H1 (cell line): ENCODE data around the gene CPXM2. TPM values are rescaled to one million over a fixed set of nuclear protein-coding genes. Genes with fewer than 3 reads are reported as not detected.

ENCODE experiments used
- CTCF ChIA-PET: fragments of 300-600 bp; sonication (Branson Sonifier 250); formaldehyde crosslinking; loops from one replicate; lab custom pipeline; 2021; ENCODE audit not compliant: partially characterized antibody; lab: Charles Lee
- POLR2A ChIA-PET: fragments of 300-600 bp; sonication (Branson Sonifier 250); formaldehyde crosslinking; loops from one replicate; lab custom pipeline; 2021; ENCODE audit warnings: inconsistent platforms; ENCODE audit not compliant: partially characterized antibody; lab: Charles Lee
- DNase-seq, 2 experiments: peaks; one replicate each; pipeline versions ENCODE4 v3.0.0 to v3.0.0-alpha.2; 2010 to 2022; ENCODE audit warnings: low spot score in 2 of 2, low read depth in 1 of 2, mixed read lengths in 1 of 2
- FAIRE-seq: peaks from 2 replicates; lab custom pipeline; 2011; peaks lifted over from hg19 to GRCh38; lab: Jason Lieb, UNC
- H2AFZ ChIP-seq: 2 replicates; pipeline ENCODE4 v1.8.1; 2012; ENCODE audit warnings: low read length, inconsistent platforms
- H2AK5ac ChIP-seq: 2 replicates; pipeline ENCODE4 v1.6.1; 2013; ENCODE audit warnings: low read depth, low read length
- H2BK120ac ChIP-seq: replicated peaks from 2 replicates; pipeline ENCODE3; 2013; ENCODE audit warnings: low read depth, low read length, inconsistent platforms
- H2BK12ac ChIP-seq: 2 replicates; pipeline ENCODE4 v1.6.1; 2013; ENCODE audit warnings: low read depth, low read length
- H2BK15ac ChIP-seq: 2 replicates; pipeline ENCODE4 v1.6.1; 2013; ENCODE audit warnings: low read length
- H2BK20ac ChIP-seq: 2 replicates; pipeline ENCODE4 v1.6.1; 2013; ENCODE audit warnings: low read length
- H2BK5ac ChIP-seq: 2 replicates; pipeline ENCODE4 v1.6.1; 2013; ENCODE audit warnings: low read depth, low read length
- H3K14ac ChIP-seq: 2 replicates; pipeline ENCODE4 v1.6.1; 2013; ENCODE audit warnings: inconsistent platforms; ENCODE audit not compliant: insufficient read length
- H3K18ac ChIP-seq: 2 replicates; pipeline ENCODE4 v1.6.1; 2013; ENCODE audit warnings: low read length; ENCODE audit errors: extremely low read depth
- H3K23ac ChIP-seq: 2 replicates; pipeline ENCODE4 v1.6.1; 2013; ENCODE audit warnings: inconsistent platforms; ENCODE audit not compliant: insufficient read length
- H3K23me2 ChIP-seq: 2 replicates; pipeline ENCODE4 v1.6.1; 2013; ENCODE audit warnings: low read depth, low read length
- H3K27ac ChIP-seq: 2 replicates; pipeline ENCODE4 v1.6.1; 2011; ENCODE audit warnings: low read depth, low read length, inconsistent platforms
- H3K27me3 ChIP-seq, 4 experiments: replicated peaks in 1 of 4; 1 replicate in 1 of 4; 2 replicates in 3 of 4; pipeline versions ENCODE4 v1.6.1 to v1.8.1; 2011 to 2013; ENCODE audit warnings: low read length in 3 of 4, mild to moderate bottlenecking in 3 of 4, inconsistent platforms in 2 of 4, mixed read lengths in 2 of 4, moderate library complexity in 1 of 4; ENCODE audit not compliant: control insufficient read depth in 3 of 4, insufficient read depth in 3 of 4; ENCODE audit errors: extremely low read depth in 1 of 4
- H3K36me3 ChIP-seq, 4 experiments: 2 replicates each; pipeline versions ENCODE4 v1.6.1 to v1.8.1; 2011 to 2013; ENCODE audit warnings: mild to moderate bottlenecking in 4 of 4, low read length in 3 of 4, moderate library complexity in 2 of 4, control low read depth in 1 of 4, inconsistent platforms in 1 of 4; ENCODE audit not compliant: insufficient read depth in 4 of 4, control insufficient read depth in 2 of 4
- H3K4ac ChIP-seq: replicated peaks from 2 replicates; pipeline ENCODE3; 2013; ENCODE audit warnings: low read length, low read depth, mixed read lengths, inconsistent platforms; ENCODE audit not compliant: insufficient read length
- H3K4me1 ChIP-seq, 4 experiments: replicated peaks in 1 of 4; 1 replicate in 1 of 4; 2 replicates in 3 of 4; pipeline versions ENCODE4 v1.6.1 to v1.8.1; 2011 to 2013; ENCODE audit warnings: low read length in 3 of 4, inconsistent platforms in 2 of 4, mixed read lengths in 1 of 4; ENCODE audit not compliant: insufficient read depth in 4 of 4, control insufficient read depth in 3 of 4
- H3K4me2 ChIP-seq, 2 experiments: 2 replicates each; pipeline versions ENCODE4 v1.6.1 to v1.8.1; 2011 to 2013; ENCODE audit warnings: low read depth in 2 of 2, low read length in 2 of 2, control low read depth in 1 of 2, inconsistent platforms in 1 of 2, mild to moderate bottlenecking in 1 of 2; ENCODE audit not compliant: insufficient read depth in 1 of 2
- H3K4me3 ChIP-seq, 4 experiments: fragments of 200-600, 300-600 bp in 1 of 4; sonication (generic), shearing (Covaris generic), sonication (Bioruptor Twin) in 1 of 4; 2 replicates each; pipeline versions ENCODE4 v1.5.1 to v1.8.1; 2011 to 2016; ENCODE audit warnings: low read length in 4 of 4, low read depth in 3 of 4, control low read depth in 2 of 4, inconsistent platforms in 2 of 4, mild to moderate bottlenecking in 2 of 4, mixed read lengths in 1 of 4, moderate library complexity in 1 of 4; ENCODE audit not compliant: insufficient read depth in 2 of 4; ENCODE audit errors: extremely low read depth in 1 of 4
- H3K56ac ChIP-seq: replicated peaks from 2 replicates; pipeline ENCODE3; 2013; ENCODE audit warnings: low read depth, mild to moderate bottlenecking, mixed read lengths, low read length, inconsistent platforms; ENCODE audit not compliant: insufficient read length
- H3K79me1 ChIP-seq: 2 replicates; pipeline ENCODE4 v1.6.1; 2013; ENCODE audit warnings: low read depth, low read length, control low read depth
- H3K79me2 ChIP-seq, 2 experiments: 2 replicates each; pipeline versions ENCODE4 v1.6.1 to v1.8.1; 2012 to 2013; ENCODE audit warnings: low read length in 2 of 2, mild to moderate bottlenecking in 2 of 2, inconsistent platforms in 1 of 2; ENCODE audit not compliant: insufficient read depth in 2 of 2, control insufficient read depth in 1 of 2
- H3K9ac ChIP-seq, 4 experiments: replicated peaks in 1 of 4; 1 replicate in 1 of 4; 2 replicates in 3 of 4; pipeline versions ENCODE4 v1.6.1 to v1.8.1; 2011 to 2013; ENCODE audit warnings: low read depth in 3 of 4, low read length in 3 of 4, control low read depth in 2 of 4, mild to moderate bottlenecking in 2 of 4, moderate library complexity in 2 of 4, inconsistent platforms in 1 of 4; ENCODE audit errors: extremely low read depth in 1 of 4
- H3K9me3 ChIP-seq, 2 experiments: 2 replicates each; pipeline versions ENCODE4 v1.6.1 to v1.8.1; 2012 to 2013; ENCODE audit warnings: mild to moderate bottlenecking in 2 of 2, moderate library complexity in 2 of 2, control low read depth in 1 of 2, inconsistent platforms in 1 of 2, low read depth in 1 of 2, low read length in 1 of 2, mixed read lengths in 1 of 2; ENCODE audit not compliant: insufficient read depth in 2 of 2
- H4K20me1 ChIP-seq, 2 experiments: replicated peaks in 1 of 2; 2 replicates each; pipeline versions ENCODE3 to v1.8.1; 2011 to 2013; ENCODE audit warnings: inconsistent platforms in 2 of 2, low read length in 2 of 2, mild to moderate bottlenecking in 1 of 2; ENCODE audit not compliant: insufficient read depth in 2 of 2, control insufficient read depth in 1 of 2
- H4K5ac ChIP-seq: 2 replicates; pipeline ENCODE4 v1.6.1; 2013; ENCODE audit warnings: low read length, low read depth, mixed read lengths, inconsistent platforms; ENCODE audit not compliant: insufficient read length
- H4K8ac ChIP-seq: 2 replicates; pipeline ENCODE4 v1.8.0; 2013; ENCODE audit warnings: mild to moderate bottlenecking, moderate library complexity, low read length, inconsistent platforms; ENCODE audit not compliant: insufficient read depth; ENCODE audit errors: extremely low read depth
- H4K91ac ChIP-seq: replicated peaks from 2 replicates; pipeline ENCODE3; 2013; ENCODE audit warnings: low read length, mixed read lengths, inconsistent platforms; ENCODE audit not compliant: insufficient read length
- EGR1 ChIP-seq: IDR thresholded peaks from 2 replicates; pipeline ENCODE4 v1.6.1; 2011; ENCODE audit warnings: low read depth, low read length, borderline replicate concordance
- POLR2A ChIP-seq, 2 experiments: IDR thresholded peaks; 1 replicate in 1 of 2; 2 replicates in 1 of 2; pipeline ENCODE4 v1.6.1; 2011; ENCODE audit warnings: low read depth in 2 of 2, low read length in 2 of 2, mild to moderate bottlenecking in 2 of 2; ENCODE audit errors: control extremely low read depth in 1 of 2
- SIRT6 ChIP-seq: IDR thresholded peaks from one replicate; pipeline ENCODE4 v1.7.1; 2012; ENCODE audit warnings: low read length, inconsistent platforms
- WGBS, 2 experiments: shearing (Covaris generic) in 1 of 2; methylation state at CpG; one replicate each; pipeline versions ENCODE4 v1.1.6 to v1.1.7; 2013 to 2015; ENCODE audit warnings: low lambda C conversion rate in 2 of 2, mixed read lengths in 2 of 2, inconsistent platforms in 1 of 2, low coverage in 1 of 2, missing lambda C conversion rate in 1 of 2; ENCODE audit not compliant: insufficient replicate concordance in 2 of 2, insufficient coverage in 1 of 2, insufficient read length in 1 of 2; ENCODE audit errors: extremely low coverage in 1 of 2, missing lambda C conversion rate in 1 of 2; 5-methylcytosine and 5-hydroxymethylcytosine counted together
- polyA plus RNA-seq, 7 experiments: library from polyadenylated mRNA; depleted of rRNA in 3 of 7; stranded (reverse) in 5 of 7; unstranded in 2 of 7; fragments of >200 nt in 5 of 7; fragments of 200-250 nt in 2 of 7; gene quantifications; 1 replicate in 5 of 7; 2 replicates in 1 of 7; 4 replicates in 1 of 7; pipeline versions ENCODE4 v1.2.1 to v1.2.3, GENCODE V29; 2011 to 2013; ENCODE audit warnings: missing spikeins in 2 of 7, mixed read lengths in 2 of 7
- total RNA-seq: library from RNA; stranded (reverse); fragmentation: NEBNext Ultra II Directional; extraction: Animal tissue kit (Norgen Biotek cat#: 25700); gene quantifications from 2 replicates; pipeline ENCODE4 v1.2.1, GENCODE V29; 2021

Gene CPXM2
- total and polyA plus RNA-seq, 2 of the 8 experiments (the other 6 are each of a cell fraction or from before 2014, with no cell fraction given), result 2.4 to 2.9 TPM

GRCh38 chr10:123835575-123835974 lies 56.0 kb downstream of the CPXM2 start:
- Histone ChIP-seq H3K79me1 (no peaks in the 10 kb centered on the region), H3K79me2 (no peaks in the 10 kb centered on the region), H3K9ac (no peak overlapping the region), H3K4ac (no peak overlapping the region), H3K4me2 (no peak overlapping the region), H3K14ac (no peak overlapping the region), H4K20me1 (no peaks in the 10 kb centered on the region), H3K36me3 (no peaks in the 10 kb centered on the region), H4K8ac (no peak overlapping the region), H2BK5ac (no peak overlapping the region), H2BK120ac (no peak overlapping the region), H4K5ac (no peak overlapping the region), H3K56ac (no peak overlapping the region), H2BK12ac (no peak overlapping the region), H3K23me2 (no peaks in the 10 kb centered on the region), H3K23ac (no peak overlapping the region), H3K27me3 (no peaks in the 10 kb centered on the region), H2BK15ac (no peak overlapping the region), H3K4me3 (no peak overlapping the region), H3K18ac (no peak overlapping the region), H3K27ac (no peak overlapping the region), H2AFZ (no peak overlapping the region), H3K4me1 (peaks cover 0 to 4% (median 2%) of the 10 kb centered on the region in 4 experiments; a peak in 2 of 7 replicates), H3K9me3 (no peaks in the 10 kb centered on the region), H2BK20ac (no peak overlapping the region), H4K91ac (no peak overlapping the region), H2AK5ac (no peak overlapping the region)
- FAIRE-seq (no peak), DNase-seq (no peak)
- POLR2A ChIA-PET, result no interaction called here
- CTCF ChIA-PET, result interaction anchor here (0.7 kb wide), 1 partner anchor 52 kb away, joined by 3 read pairs; no protein-coding TSS in a partner anchor
- no peak for TF ChIP-seq EGR1
- TF ChIP-seq SIRT6, result no peak
- no peak for TF ChIP-seq POLR2A (IDR thresholded peaks at IDR 0.05; ENCODE audit: control extremely low read depth in 1 of 2, low read depth in 2 of 2, low read length in 2 of 2)
- 76% methylated on average over 5 of the region's 5 CpGs; no CpG with 5 or more reads in 1 of the 2 experiments for WGBS, 2 experiments
